Astrocyte (in vitro differentiated cells and primary cell): ENCODE data around the gene PRSS12. TPM values are rescaled to one million over a fixed set of nuclear protein-coding genes. Genes with fewer than 3 reads are reported as not detected.

Experiments used
- DNase-seq: peaks from one replicate; pipeline ENCODE4 v3.0.0-alpha.2; 2010; ENCODE audit warnings: low read depth
- FAIRE-seq: peaks from 2 replicates; lab custom pipeline; 2011; peaks lifted over from hg19 to GRCh38; lab: Jason Lieb, UNC
- H2AFZ ChIP-seq: 2 replicates; pipeline ENCODE4 v1.6.0; 2012; ENCODE audit warnings: low read depth, low read length, inconsistent platforms
- H3K27ac ChIP-seq: 2 replicates; pipeline ENCODE4 v1.5.1; 2011; ENCODE audit warnings: low read depth, low read length, inconsistent platforms
- H3K27me3 ChIP-seq: 2 replicates; pipeline ENCODE4 v1.6.0; 2011; ENCODE audit warnings: low read length, inconsistent platforms; ENCODE audit not compliant: insufficient read depth
- H3K36me3 ChIP-seq: 2 replicates; pipeline ENCODE4 v1.5.1; 2011; ENCODE audit warnings: low read length, inconsistent platforms; ENCODE audit not compliant: insufficient read depth
- H3K4me1 ChIP-seq: 2 replicates; pipeline ENCODE4 v1.5.1; 2011; ENCODE audit warnings: low read length, inconsistent platforms; ENCODE audit not compliant: insufficient read depth
- H3K4me2 ChIP-seq: 2 replicates; pipeline ENCODE4 v1.6.0; 2012; ENCODE audit warnings: low read length, inconsistent platforms
- H3K4me3 ChIP-seq: 2 replicates; pipeline ENCODE4 v1.5.1; 2011; ENCODE audit warnings: low read depth, mild to moderate bottlenecking, low read length, inconsistent platforms; ENCODE audit not compliant: insufficient read depth
- H3K79me2 ChIP-seq: 2 replicates; pipeline ENCODE4 v1.6.0; 2012; ENCODE audit warnings: mild to moderate bottlenecking, low read length, inconsistent platforms; ENCODE audit not compliant: insufficient read depth
- H3K9ac ChIP-seq: 2 replicates; pipeline ENCODE4 v1.6.0; 2012; ENCODE audit warnings: mild to moderate bottlenecking, low read length, inconsistent platforms
- H3K9me3 ChIP-seq: 2 replicates; pipeline ENCODE4 v1.5.1; 2012; ENCODE audit warnings: low read depth, mild to moderate bottlenecking, low read length, inconsistent platforms; ENCODE audit not compliant: insufficient read depth
- H4K20me1 ChIP-seq: 2 replicates; pipeline ENCODE4 v1.6.0; 2012; ENCODE audit warnings: low read length, inconsistent platforms; ENCODE audit not compliant: insufficient read depth
- H3K27ac Mint-ChIP-seq: one replicate; pipeline ENCODE4 v1.8.0; 2021; ENCODE audit warnings: mild to moderate bottlenecking, mixed read lengths; ENCODE audit not compliant: unreplicated experiment
- H3K27me3 Mint-ChIP-seq: one replicate; pipeline ENCODE4 v1.8.0; 2021; ENCODE audit warnings: low read depth, mixed read lengths; ENCODE audit not compliant: unreplicated experiment
- H3K36me3 Mint-ChIP-seq: one replicate; pipeline ENCODE4 v1.8.0; 2021; ENCODE audit warnings: low read depth, mixed read lengths; ENCODE audit not compliant: unreplicated experiment
- H3K4me1 Mint-ChIP-seq: one replicate; pipeline ENCODE4 v1.8.0; 2021; ENCODE audit warnings: low read depth, mixed read lengths; ENCODE audit not compliant: unreplicated experiment
- H3K4me3 Mint-ChIP-seq: one replicate; pipeline ENCODE4 v1.8.0; 2021; ENCODE audit warnings: mild to moderate bottlenecking, moderate library complexity, mixed read lengths; ENCODE audit not compliant: unreplicated experiment
- H3K9me3 Mint-ChIP-seq: one replicate; pipeline ENCODE4 v1.8.0; 2021; ENCODE audit warnings: mild to moderate bottlenecking, mixed read lengths; ENCODE audit not compliant: unreplicated experiment
- CTCF ChIP-seq: IDR thresholded peaks from 2 replicates; pipeline ENCODE4 v1.5.1; 2011; ENCODE audit warnings: low read depth, mild to moderate bottlenecking, inconsistent platforms, low read length, moderate library complexity; ENCODE audit not compliant: insufficient read depth
- EZH2 ChIP-seq: IDR thresholded peaks from 2 replicates; pipeline ENCODE4 v1.6.1; 2012; ENCODE audit warnings: mild to moderate bottlenecking, low read length, inconsistent platforms; ENCODE audit not compliant: insufficient read depth
- total RNA-seq: library from RNA; stranded (reverse); gene quantifications from 2 replicates; pipeline ENCODE4 v1.2.1, GENCODE V29; 2021

The PRSS12 gene
- total RNA-seq, 1 donor from 2014 or later = 4.1 TPM

- Mint-ChIP-seq H3K9me3 (no peaks in the 10 kb centered on the region), H3K27me3 (no peaks in the 10 kb centered on the region), H3K27ac (no peak overlapping the region), H3K36me3 (no peaks in the 10 kb centered on the region), H3K4me1 (no peaks in the 10 kb centered on the region), H3K4me3 (no peak overlapping the region)
- no peak overlapping the region for H3K9ac ChIP-seq
- DNase-seq (no peak), FAIRE-seq (no peak)
- H3K27ac ChIP-seq = no peak overlapping the region
- no peaks in the 10 kb centered on the region for H3K9me3 ChIP-seq
- H3K27me3 ChIP-seq = no peaks in the 10 kb centered on the region
- no peak overlapping the region for H3K4me2 ChIP-seq
- TF ChIP-seq EZH2 (no peak), CTCF (no peak)
- H3K4me3 ChIP-seq = no peak overlapping the region
- H3K4me1 ChIP-seq = peaks cover 14% of the 10 kb centered on the region
- H3K36me3 ChIP-seq = no peaks in the 10 kb centered on the region
- no peaks in the 10 kb centered on the region for H4K20me1 ChIP-seq
- no peaks in the 10 kb centered on the region for H3K79me2 ChIP-seq
- no peak overlapping the region for H2AFZ ChIP-seq
Observed at GRCh38 chr4:118335324-118335723, 17.5 kb downstream of the PRSS12 start.

GRCh38 chr4:118331352-118331751, 21.5 kb downstream of the PRSS12 start:
- Mint-ChIP-seq H3K27ac (no peak overlapping the region), H3K36me3 (no peaks in the 10 kb centered on the region), H3K9me3 (no peaks in the 10 kb centered on the region), H3K27me3 (no peaks in the 10 kb centered on the region), H3K4me1 (no peaks in the 10 kb centered on the region), H3K4me3 (no peak overlapping the region)
- H3K4me1 ChIP-seq = no peaks in the 10 kb centered on the region
- FAIRE-seq = no peak
- DNase-seq = no peak
- TF ChIP-seq EZH2 (no peak), CTCF (no peak)
- H3K9me3 ChIP-seq = no peaks in the 10 kb centered on the region
- no peaks in the 10 kb centered on the region for H3K27me3 ChIP-seq
- no peak overlapping the region for H3K4me2 ChIP-seq
- no peak overlapping the region for H3K9ac ChIP-seq
- no peak overlapping the region for H3K27ac ChIP-seq
- no peaks in the 10 kb centered on the region for H4K20me1 ChIP-seq
- H2AFZ ChIP-seq = no peak overlapping the region
- H3K36me3 ChIP-seq = no peaks in the 10 kb centered on the region
- H3K79me2 ChIP-seq = no peaks in the 10 kb centered on the region
- H3K4me3 ChIP-seq = no peak overlapping the region

GRCh38 chr4:118329849-118330248, 23.0 kb downstream of the PRSS12 start:
- Mint-ChIP-seq H3K4me3 (no peak overlapping the region), H3K36me3 (no peaks in the 10 kb centered on the region)
- no peak overlapping the region for H3K4me2 ChIP-seq

More at GRCh38 chr4:118329849-118330248, 23.0 kb downstream of the PRSS12 start:
- no peak overlapping the region for H3K27ac Mint-ChIP-seq
- H3K79me2 ChIP-seq = no peaks in the 10 kb centered on the region
- DNase-seq = no peak
- H3K27ac ChIP-seq = no peak overlapping the region
- H3K4me3 ChIP-seq = no peak overlapping the region
- no peak overlapping the region for H3K9ac ChIP-seq
- TF ChIP-seq EZH2 = no peak
- TF ChIP-seq CTCF = no peak
- H3K27me3 Mint-ChIP-seq = no peaks in the 10 kb centered on the region
- H3K27me3 ChIP-seq = no peaks in the 10 kb centered on the region
- no peaks in the 10 kb centered on the region for H3K36me3 ChIP-seq
- no peaks in the 10 kb centered on the region for H4K20me1 ChIP-seq
- FAIRE-seq = no peak
- H3K9me3 ChIP-seq = no peaks in the 10 kb centered on the region
- no peaks in the 10 kb centered on the region for H3K4me1 Mint-ChIP-seq
- no peaks in the 10 kb centered on the region for H3K4me1 ChIP-seq
- no peaks in the 10 kb centered on the region for H3K9me3 Mint-ChIP-seq
- no peak overlapping the region for H2AFZ ChIP-seq
